ENCODE measurements around the gene NRCAM.

The NRCAM gene

GRCh38 chr7:108251700-108252099 lies 204.5 kb downstream of the NRCAM start:
- no peak overlapping the region for H3K4me3 Mint-ChIP-seq
- H3K27ac Mint-ChIP-seq, result no peak overlapping the region
- H3K27me3 Mint-ChIP-seq, result no peaks in the 10 kb centered on the region
- H3K9me3 Mint-ChIP-seq, result peaks cover 2% of the 10 kb centered on the region
- no peak for DNase-seq
- no peaks in the 10 kb centered on the region for H3K4me1 Mint-ChIP-seq (ENCODE audit: low read depth)
- no peaks in the 10 kb centered on the region for H3K36me3 Mint-ChIP-seq (ENCODE audit: low read depth)

- Mint-ChIP-seq H3K9me3 (no peaks in the 10 kb centered on the region), H3K4me1 (ENCODE audit: low read depth) (peaks cover 2% of the 10 kb centered on the region), H3K27ac (no peak overlapping the region), H3K36me3 (ENCODE audit: low read depth) (no peaks in the 10 kb centered on the region), H3K27me3 (no peaks in the 10 kb centered on the region), H3K4me3 (no peak overlapping the region)
- no peak for DNase-seq
Measured at GRCh38 chr7:108249453-108249852, 206.8 kb downstream of the NRCAM start.

GRCh38 chr7:108248821-108249220 lies 207.4 kb downstream of the NRCAM start:
- Mint-ChIP-seq H3K9me3 (no peaks in the 10 kb centered on the region), H3K4me1 (ENCODE audit: low read depth) (peaks cover 2% of the 10 kb centered on the region), H3K36me3 (ENCODE audit: low read depth) (no peaks in the 10 kb centered on the region), H3K27me3 (no peaks in the 10 kb centered on the region), H3K4me3 (no peak overlapping the region), H3K27ac (no peak overlapping the region)
- DNase-seq, result no peak

GRCh38 chr7:108248418-108248817 lies 207.8 kb downstream of the NRCAM start:
- H3K27me3 Mint-ChIP-seq, result no peaks in the 10 kb centered on the region
- no peaks in the 10 kb centered on the region for H3K9me3 Mint-ChIP-seq
- H3K36me3 Mint-ChIP-seq (ENCODE audit: low read depth), result no peaks in the 10 kb centered on the region
- no peak for DNase-seq
- no peak overlapping the region for H3K4me3 Mint-ChIP-seq
- H3K27ac Mint-ChIP-seq, result no peak overlapping the region
- peaks cover 2% of the 10 kb centered on the region for H3K4me1 Mint-ChIP-seq (ENCODE audit: low read depth)

GRCh38 chr7:108247614-108248013 lies 208.6 kb downstream of the NRCAM start:
- H3K4me3 Mint-ChIP-seq, result no peak overlapping the region
- no peak overlapping the region for H3K27ac Mint-ChIP-seq
- DNase-seq, result no peak
- H3K36me3 Mint-ChIP-seq (ENCODE audit: low read depth), result no peaks in the 10 kb centered on the region
- no peaks in the 10 kb centered on the region for H3K9me3 Mint-ChIP-seq
- H3K27me3 Mint-ChIP-seq, result no peaks in the 10 kb centered on the region
- peaks cover 2% of the 10 kb centered on the region for H3K4me1 Mint-ChIP-seq (ENCODE audit: low read depth)

GRCh38 chr7:108246227-108246837 lies 209.9 kb downstream of the NRCAM start:
- no peaks in the 10 kb centered on the region for H3K36me3 Mint-ChIP-seq (ENCODE audit: low read depth)
- no peak for DNase-seq
- no peak overlapping the region for H3K4me3 Mint-ChIP-seq
- H3K4me1 Mint-ChIP-seq (ENCODE audit: low read depth), result peaks cover 2% of the 10 kb centered on the region
- no peaks in the 10 kb centered on the region for H3K27me3 Mint-ChIP-seq
- H3K9me3 Mint-ChIP-seq, result no peaks in the 10 kb centered on the region
- H3K27ac Mint-ChIP-seq, result no peak overlapping the region

- Mint-ChIP-seq H3K36me3 (ENCODE audit: low read depth) (no peaks in the 10 kb centered on the region), H3K4me3 (no peak overlapping the region), H3K9me3 (no peaks in the 10 kb centered on the region), H3K4me1 (ENCODE audit: low read depth) (peaks cover 2% of the 10 kb centered on the region), H3K27ac (no peak overlapping the region), H3K27me3 (no peaks in the 10 kb centered on the region)
- DNase-seq, result no peak
Measured at GRCh38 chr7:108245523-108246226, 210.6 kb downstream of the NRCAM start.

GRCh38 chr7:108244110-108244509 lies 212.1 kb downstream of the NRCAM start:
- Mint-ChIP-seq H3K9me3 (no peaks in the 10 kb centered on the region), H3K27me3 (no peaks in the 10 kb centered on the region), H3K4me1 (ENCODE audit: low read depth) (peaks cover 2% of the 10 kb centered on the region), H3K27ac (no peak overlapping the region), H3K36me3 (ENCODE audit: low read depth) (no peaks in the 10 kb centered on the region), H3K4me3 (no peak overlapping the region)
- no peak for DNase-seq

GRCh38 chr7:108239501-108240225 lies 216.6 kb downstream of the NRCAM start:
- Mint-ChIP-seq H3K9me3 (no peaks in the 10 kb centered on the region), H3K4me3 (no peak overlapping the region), H3K4me1 (ENCODE audit: low read depth) (no peaks in the 10 kb centered on the region), H3K27me3 (no peaks in the 10 kb centered on the region), H3K27ac (no peak overlapping the region), H3K36me3 (ENCODE audit: low read depth) (no peaks in the 10 kb centered on the region)
- DNase-seq, result no peak

- no peaks in the 10 kb centered on the region for H3K36me3 Mint-ChIP-seq (ENCODE audit: low read depth)
- no peaks in the 10 kb centered on the region for H3K4me1 Mint-ChIP-seq (ENCODE audit: low read depth)
- no peak for DNase-seq
- H3K27ac Mint-ChIP-seq, result no peak overlapping the region
- H3K9me3 Mint-ChIP-seq, result no peaks in the 10 kb centered on the region
- no peaks in the 10 kb centered on the region for H3K27me3 Mint-ChIP-seq
- no peak overlapping the region for H3K4me3 Mint-ChIP-seq
Measured at GRCh38 chr7:108236681-108237415, 219.4 kb downstream of the NRCAM start.

- DNase-seq, result no peak
- no peaks in the 10 kb centered on the region for H3K27me3 Mint-ChIP-seq
- no peak overlapping the region for H3K4me3 Mint-ChIP-seq
- no peak overlapping the region for H3K27ac Mint-ChIP-seq
- H3K4me1 Mint-ChIP-seq (ENCODE audit: low read depth), result no peaks in the 10 kb centered on the region
- H3K36me3 Mint-ChIP-seq (ENCODE audit: low read depth), result no peaks in the 10 kb centered on the region
- H3K9me3 Mint-ChIP-seq, result no peaks in the 10 kb centered on the region
Measured at GRCh38 chr7:108235451-108236061, 220.7 kb downstream of the NRCAM start.

GRCh38 chr7:108234971-108235450 lies 221.2 kb downstream of the NRCAM start:
- Mint-ChIP-seq H3K27me3 (no peaks in the 10 kb centered on the region), H3K4me1 (ENCODE audit: low read depth) (no peaks in the 10 kb centered on the region), H3K4me3 (no peak overlapping the region), H3K36me3 (ENCODE audit: low read depth) (no peaks in the 10 kb centered on the region), H3K27ac (no peak overlapping the region), H3K9me3 (no peaks in the 10 kb centered on the region)
- DNase-seq, result no peak

- Mint-ChIP-seq H3K4me1 (ENCODE audit: low read depth) (no peaks in the 10 kb centered on the region), H3K9me3 (no peaks in the 10 kb centered on the region), H3K27ac (no peak overlapping the region), H3K4me3 (no peak overlapping the region), H3K36me3 (ENCODE audit: low read depth) (no peaks in the 10 kb centered on the region), H3K27me3 (no peaks in the 10 kb centered on the region)
- DNase-seq, result no peak
Measured at GRCh38 chr7:108234281-108234680, 222.0 kb downstream of the NRCAM start.

- H3K4me1 Mint-ChIP-seq (ENCODE audit: low read depth), result no peaks in the 10 kb centered on the region
- H3K36me3 Mint-ChIP-seq (ENCODE audit: low read depth), result no peaks in the 10 kb centered on the region
- no peak for DNase-seq
- H3K4me3 Mint-ChIP-seq, result no peak overlapping the region
- no peaks in the 10 kb centered on the region for H3K27me3 Mint-ChIP-seq
- H3K27ac Mint-ChIP-seq, result no peak overlapping the region
- no peaks in the 10 kb centered on the region for H3K9me3 Mint-ChIP-seq
Measured at GRCh38 chr7:108232076-108232475, 224.2 kb downstream of the NRCAM start.

Measured in activated T-cell treated with anti-CD3 and anti-CD28 coated beads, Interleukin-2, amount 50 U/mL, for 24 hours (primary cell).